ENCODE measurements around the gene MS4A12.
"Not testable (repeated sequence)": the region's sequence is repeated elsewhere in the genome, so short reads cannot be mapped to it uniquely, and the experiment has no call there.

The MS4A12 gene

GRCh38 chr11:60493454-60493853 is 876 bp downstream of the MS4A12 start:
- no peak for DNase-seq (ENCODE audit: low read depth in 1 of 2, low spot score in 1 of 2)
- TF ChIP-seq JUND (IDR thresholded peaks at IDR 0.05; ENCODE audit: low read depth): no peak
- in situ Hi-C loops (cut with HindIII; ENCODE audit: low pct_unique_long_range_greater_than_20kb, low sequenced_read_pairs): no loop called here

- in situ Hi-C loops (cut with HindIII; ENCODE audit: low pct_unique_long_range_greater_than_20kb, low sequenced_read_pairs): no loop called here
Measured at GRCh38 chr11:60498399-60498798, 5.8 kb downstream of the MS4A12 start.

GRCh38 chr11:60498853-60499252 is 6.3 kb downstream of the MS4A12 start:
- no peak for TF ChIP-seq JUND (IDR thresholded peaks at IDR 0.05; ENCODE audit: low read depth)
- DNase-seq (ENCODE audit: low read depth in 1 of 2, low spot score in 1 of 2): no peak
- in situ Hi-C loops (cut with HindIII; ENCODE audit: low pct_unique_long_range_greater_than_20kb, low sequenced_read_pairs): no loop called here

More at GRCh38 chr11:60498399-60498798, 5.8 kb downstream of the MS4A12 start:
- DNase-seq (ENCODE audit: low read depth in 1 of 2, low spot score in 1 of 2): no peak
- TF ChIP-seq JUND (IDR thresholded peaks at IDR 0.05; ENCODE audit: low read depth): no peak

GRCh38 chr11:60500276-60500910 is 7.8 kb downstream of the MS4A12 start:
- DNase-seq (ENCODE audit: low read depth in 1 of 2, low spot score in 1 of 2): no peak
- in situ Hi-C loops (cut with HindIII; ENCODE audit: low pct_unique_long_range_greater_than_20kb, low sequenced_read_pairs): no loop called here
- TF ChIP-seq JUND (IDR thresholded peaks at IDR 0.05; ENCODE audit: low read depth): no peak

- DNase-seq (ENCODE audit: low read depth in 1 of 2, low spot score in 1 of 2): no peak
- in situ Hi-C loops (cut with HindIII; ENCODE audit: low pct_unique_long_range_greater_than_20kb, low sequenced_read_pairs): no loop called here
- no peak for TF ChIP-seq JUND (IDR thresholded peaks at IDR 0.05; ENCODE audit: low read depth)
Measured at GRCh38 chr11:60502221-60502775, 9.7 kb downstream of the MS4A12 start.

DNA sequence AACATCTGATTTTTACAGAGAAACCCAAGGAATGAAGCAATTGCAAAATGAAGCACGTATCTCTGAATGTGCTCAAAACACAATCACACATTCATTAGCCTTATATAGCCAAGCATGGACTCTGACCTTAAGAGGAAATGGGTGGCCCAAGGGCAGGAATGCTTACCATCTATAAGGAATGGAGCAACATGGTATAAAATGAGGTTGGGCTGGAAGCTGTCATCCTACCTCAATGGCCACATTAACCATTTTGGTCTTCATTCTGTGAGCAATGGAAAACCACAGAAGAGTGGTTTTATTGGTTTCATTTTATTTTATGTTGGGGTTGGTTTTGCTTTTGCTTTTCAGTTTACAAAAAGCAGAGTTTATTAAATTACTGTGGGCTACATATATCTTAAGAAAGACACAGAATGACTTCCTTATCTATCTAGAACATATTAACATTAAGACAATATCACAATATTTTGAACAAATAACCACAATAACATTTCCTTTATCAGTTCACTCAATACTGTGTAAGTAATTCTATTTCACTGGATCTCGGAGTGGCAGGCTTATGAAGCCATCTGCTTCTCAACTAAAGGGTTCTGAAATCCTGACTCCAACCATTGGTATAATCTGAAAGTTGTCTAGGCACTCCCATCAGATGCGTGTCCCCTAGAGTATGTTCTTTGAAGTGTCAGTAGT is 11.8 kb downstream of the MS4A12 start:
- in situ Hi-C loops (cut with HindIII; ENCODE audit: low pct_unique_long_range_greater_than_20kb, low sequenced_read_pairs): no loop called here
- TF ChIP-seq JUND (IDR thresholded peaks at IDR 0.05; ENCODE audit: low read depth): no peak
- no peak for DNase-seq (ENCODE audit: low read depth in 1 of 2, low spot score in 1 of 2)

- in situ Hi-C loops (cut with HindIII; ENCODE audit: low pct_unique_long_range_greater_than_20kb, low sequenced_read_pairs); DNase-seq (ENCODE audit: low read depth in 1 of 2, low spot score in 1 of 2): not testable (repeated sequence)
Measured at GRCh38 chr11:60509609-60510008, 17.0 kb downstream of the MS4A12 start.

- DNase-seq (ENCODE audit: low read depth in 1 of 2, low spot score in 1 of 2); in situ Hi-C loops (cut with HindIII; ENCODE audit: low pct_unique_long_range_greater_than_20kb, low sequenced_read_pairs): not testable (repeated sequence)
Measured at GRCh38 chr11:60510209-60510608, 17.6 kb downstream of the MS4A12 start.

DNA sequence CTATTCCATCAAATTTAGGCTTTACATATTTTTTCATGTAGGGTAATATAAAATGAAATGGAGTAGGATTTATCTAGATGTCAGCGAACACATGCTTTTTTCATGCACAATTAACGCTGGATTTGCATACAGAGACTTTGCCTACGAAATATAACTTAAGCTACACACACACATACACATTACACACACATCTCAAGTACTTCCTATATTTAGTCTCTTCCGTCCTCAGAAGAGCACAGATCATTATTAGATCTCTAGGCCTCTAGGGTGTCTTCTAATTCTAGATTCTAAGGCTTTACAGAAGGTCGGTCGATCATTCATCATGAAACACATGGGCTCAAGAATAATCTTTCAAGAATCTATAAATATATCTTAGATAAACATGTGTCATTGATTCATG is 18.8 kb downstream of the MS4A12 start:
- DNase-seq (ENCODE audit: low read depth in 1 of 2, low spot score in 1 of 2): no peak
- in situ Hi-C loops (cut with HindIII; ENCODE audit: low pct_unique_long_range_greater_than_20kb, low sequenced_read_pairs): no loop called here
- no peak for TF ChIP-seq JUND (IDR thresholded peaks at IDR 0.05; ENCODE audit: low read depth)

- DNase-seq (ENCODE audit: low read depth in 1 of 2, low spot score in 1 of 2): no peak
- in situ Hi-C loops (cut with HindIII; ENCODE audit: low pct_unique_long_range_greater_than_20kb, low sequenced_read_pairs): no loop called here
Measured at GRCh38 chr11:60512651-60513225, 20.2 kb downstream of the MS4A12 start.

DNA sequence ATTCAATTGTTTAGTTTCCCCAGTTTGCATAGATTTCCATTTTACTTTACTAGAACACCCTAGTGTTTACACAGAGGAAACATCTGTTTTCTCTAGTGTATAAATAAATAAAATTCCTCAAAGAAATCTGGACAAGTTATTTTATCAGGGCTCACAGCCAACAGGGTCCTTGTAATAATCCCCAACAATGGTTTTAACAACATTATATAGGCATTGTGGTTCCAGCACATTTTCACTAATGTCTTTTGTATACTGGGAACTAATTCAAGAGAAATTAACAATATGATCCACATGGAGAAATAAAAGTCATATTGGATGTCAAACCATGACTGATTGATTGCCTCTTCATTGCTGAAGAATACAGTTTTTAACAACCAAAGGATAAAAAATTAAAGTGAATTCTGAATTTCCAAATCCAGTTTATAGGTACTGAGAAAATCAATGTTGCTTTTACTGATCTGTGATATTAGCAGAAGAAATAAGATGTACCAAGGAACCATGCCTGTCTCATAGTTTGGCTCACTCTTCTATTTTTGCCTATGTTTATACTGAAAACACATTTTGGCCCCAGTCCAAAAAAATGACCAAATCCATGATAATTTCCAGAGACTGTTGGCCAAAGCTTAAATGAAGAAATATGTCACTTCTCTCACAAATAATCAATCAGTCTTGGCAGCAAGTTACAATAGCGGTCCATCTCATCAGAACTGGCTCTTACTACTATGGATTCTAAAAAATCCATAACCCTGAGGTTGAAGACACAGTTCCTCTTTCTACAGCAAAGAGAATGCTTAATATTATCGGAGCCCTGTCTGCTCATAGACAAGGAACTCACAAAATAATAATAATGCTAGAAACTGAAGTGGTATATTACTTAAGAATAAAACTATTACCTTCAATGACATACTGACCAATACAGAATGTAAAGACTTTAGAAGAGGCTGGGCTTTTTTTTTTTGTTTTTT is 21.2 kb downstream of the MS4A12 start:
- no peak for TF ChIP-seq JUND (IDR thresholded peaks at IDR 0.05; ENCODE audit: low read depth)
- no peak for DNase-seq (ENCODE audit: low read depth in 1 of 2, low spot score in 1 of 2)
- in situ Hi-C loops (cut with HindIII; ENCODE audit: low pct_unique_long_range_greater_than_20kb, low sequenced_read_pairs): no loop called here

More at GRCh38 chr11:60512651-60513225, 20.2 kb downstream of the MS4A12 start:
- no peak for TF ChIP-seq JUND (IDR thresholded peaks at IDR 0.05; ENCODE audit: low read depth)

DNA sequence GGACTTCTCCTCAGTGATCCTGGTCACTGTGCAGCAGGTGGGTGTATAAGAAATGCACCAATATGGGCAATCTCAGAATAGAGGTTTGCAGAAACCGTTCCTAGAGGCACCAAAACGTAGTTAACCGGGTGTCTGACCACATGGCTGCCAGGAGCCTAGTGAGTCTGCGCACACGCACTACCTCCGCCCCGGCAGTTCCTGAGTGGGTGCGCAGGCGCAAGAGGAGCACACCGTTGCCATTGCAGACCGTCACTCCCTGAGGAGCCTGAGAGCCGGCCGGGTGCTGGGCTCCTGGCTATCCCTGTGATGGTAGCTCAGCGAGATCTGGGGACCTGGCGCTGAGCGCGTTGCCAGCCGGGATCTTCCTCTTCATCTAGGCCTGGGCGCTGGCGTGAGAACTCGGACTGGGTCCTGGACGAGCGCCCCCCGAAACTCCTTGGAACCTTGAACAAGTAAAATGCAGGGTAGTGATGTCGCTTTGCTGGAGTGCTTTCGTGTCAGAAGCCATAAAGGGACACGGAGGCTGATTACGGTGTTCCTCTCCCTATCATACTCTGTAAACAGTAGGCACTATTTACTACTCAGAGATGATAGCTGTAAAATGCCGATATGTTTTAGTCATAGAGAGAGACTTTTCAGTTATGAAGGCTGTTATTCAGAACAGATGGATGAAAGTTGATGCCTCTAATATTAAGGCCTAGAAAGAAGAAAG is 22.7 kb downstream of the MS4A12 start, which contains the start of gene MS4A13:
Gene MS4A13 (plus strand): TSS at position 249 of the 712 bp plus-strand sequence. CDS start 2,692 bp downstream, outside the sequence.
- in situ Hi-C loops (cut with HindIII; ENCODE audit: low pct_unique_long_range_greater_than_20kb, low sequenced_read_pairs): no loop called here
- TF ChIP-seq JUND (IDR thresholded peaks at IDR 0.05; ENCODE audit: low read depth): no peak
- DNase-seq (ENCODE audit: low read depth in 1 of 2, low spot score in 1 of 2): peak in 1 of 2 experiments; percentile 64

Data from T47D (cell line).